CD4-positive, alpha-beta T cell (primary cell): ENCODE data around the gene LCOR. TPM values are rescaled to one million over a fixed set of nuclear protein-coding genes. Genes with fewer than 3 reads are reported as not detected.

Experiments used
- ATAC-seq: fragments of 200-7000 bp; cut with Tn5 transposase; one replicate; pipeline ENCODE4 v1.10.0; 2022; ENCODE audit warnings: mild to moderate bottlenecking; ENCODE audit not compliant: poor library complexity
- CTCF ChIA-PET: fragments of 350-600 bp; sonication (Branson Sonifier 250); formaldehyde crosslinking; loops from one replicate; lab custom pipeline; 2021; ENCODE audit warnings: antibody characterized with exemption, inconsistent platforms; lab: Charles Lee
- POLR2A ChIA-PET: fragments of 350-600 bp; sonication (Branson Sonifier 250); formaldehyde crosslinking; loops from one replicate; lab custom pipeline; 2021; ENCODE audit warnings: antibody characterized with exemption, inconsistent platforms; lab: Charles Lee
- DNase-seq, 14 experiments: peaks; one replicate each; pipeline ENCODE4 v3.0.0-alpha.2; 2013 to 2020; ENCODE audit warnings: mixed read lengths in 2 of 14
- H3K27ac ChIP-seq, 2 donors: one replicate each; pipeline versions ENCODE4 v1.5.1 to v1.7.0; 2013; ENCODE audit warnings: low read length in 2 of 2, low read depth in 1 of 2, mild to moderate bottlenecking in 1 of 2
- H3K27me3 ChIP-seq, 2 experiments: 1 replicate in 1 of 2; 2 replicates in 1 of 2; pipeline versions ENCODE4 v1.6.1 to v1.7.0; 2013; ENCODE audit warnings: low read length in 2 of 2, control low read depth in 1 of 2, mild to moderate bottlenecking in 1 of 2, moderate library complexity in 1 of 2; ENCODE audit not compliant: insufficient read depth in 2 of 2, control insufficient read depth in 1 of 2
- H3K36me3 ChIP-seq: one replicate; pipeline ENCODE4 v1.6.1; 2013; ENCODE audit warnings: low read length, control low read depth; ENCODE audit not compliant: insufficient read depth
- H3K4me1 ChIP-seq: one replicate; pipeline ENCODE4 v1.6.1; 2013; ENCODE audit warnings: low read length, control low read depth; ENCODE audit not compliant: insufficient read depth
- H3K4me3 ChIP-seq: one replicate; pipeline ENCODE4 v1.5.1; 2013; ENCODE audit warnings: mild to moderate bottlenecking, low read length, moderate library complexity
- H3K9me3 ChIP-seq, 2 experiments: 1 replicate in 1 of 2; 2 replicates in 1 of 2; pipeline versions ENCODE4 v1.6.1 to v1.7.0; 2013; ENCODE audit warnings: low read length in 2 of 2, mild to moderate bottlenecking in 2 of 2, control low read depth in 1 of 2, moderate library complexity in 1 of 2; ENCODE audit not compliant: control insufficient read depth in 1 of 2, insufficient read depth in 1 of 2
- H3K27ac Mint-ChIP-seq: one replicate; pipeline ENCODE4 v1.8.0; 2020; ENCODE audit warnings: mixed read lengths
- H3K27me3 Mint-ChIP-seq: one replicate; pipeline ENCODE4 v1.8.0; 2021; ENCODE audit warnings: mixed read lengths
- H3K36me3 Mint-ChIP-seq: one replicate; pipeline ENCODE4 v1.8.0; 2021; ENCODE audit warnings: low read depth, mixed read lengths
- H3K4me1 Mint-ChIP-seq: one replicate; pipeline ENCODE4 v1.8.0; 2021; ENCODE audit warnings: low read depth, mixed read lengths
- H3K4me3 Mint-ChIP-seq: one replicate; pipeline ENCODE4 v1.8.0; 2020; ENCODE audit warnings: mild to moderate bottlenecking, mixed read lengths
- H3K9me3 Mint-ChIP-seq: one replicate; pipeline ENCODE4 v1.8.0; 2020; ENCODE audit warnings: mixed read lengths
- intact Hi-C, 2 experiments: fragments of 100-400 bp; cut with DNase I in 1 of 2; cut with micrococcal nuclease in 1 of 2; formaldehyde crosslinking; loops; one replicate each; pipeline versions ENCODE4 v1.15.1 to v1.9.0; 2023 to 2025; cut with DNase I, micrococcal nuclease
- total RNA-seq, 174 experiments: library from RNA in 2 of 174; stranded (reverse) in 2 of 174; gene quantifications; one replicate each; pipeline ENCODE4 v1.2.3 and lab custom pipeline; 2021 to 2026
- TF ChIP-seq, protein P1 (sequence below): fragments of 200-600 bp; IDR thresholded peaks from one replicate; pipeline ENCODE4 v1.8.0; 2022; ENCODE audit warnings: antibody characterized with exemption, mild to moderate bottlenecking

The LCOR gene
- total RNA-seq, 2 experiments from 2014 or later: 46.0 to 56.0 TPM

DNA sequence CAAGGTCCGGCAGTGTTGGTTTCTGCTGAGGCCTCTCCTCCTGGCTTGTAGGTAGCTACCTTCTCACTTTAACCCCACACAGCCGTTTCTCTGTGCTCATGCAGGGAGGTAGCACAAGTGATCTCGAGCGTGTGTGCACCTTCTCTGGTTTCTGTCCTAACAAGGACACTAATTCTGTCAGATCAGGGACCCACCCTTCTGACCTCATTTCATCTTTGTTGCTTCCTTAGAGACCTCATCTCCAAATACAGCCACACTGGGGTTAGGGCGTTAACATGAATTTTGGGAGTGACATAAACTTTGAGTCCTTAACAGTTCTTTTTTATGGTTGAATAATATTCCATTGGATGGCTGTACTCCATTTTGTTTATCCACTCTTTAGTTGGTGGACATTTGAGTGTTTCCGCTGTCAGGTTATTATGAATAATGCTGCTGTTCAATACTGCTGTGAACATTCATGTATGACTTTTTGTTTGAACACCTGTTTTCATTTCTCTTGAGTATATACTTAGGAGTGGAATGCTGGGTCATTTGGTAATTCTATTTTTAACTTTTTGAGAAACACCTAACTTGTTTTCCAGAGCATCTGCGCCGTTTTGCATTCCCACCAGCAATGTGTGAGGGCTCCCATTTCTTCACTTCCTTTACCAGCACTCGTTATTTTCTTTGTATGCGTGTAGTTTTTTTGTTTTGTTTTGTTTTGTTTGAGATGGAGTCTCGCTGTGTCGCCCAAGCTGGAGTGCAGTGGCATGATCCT, 57.5 kb downstream of the LCOR start:
- H3K4me3 ChIP-seq: no peak overlapping the region
- Mint-ChIP-seq H3K27ac (no peak overlapping the region), H3K4me1 (peaks cover 44% of the 10 kb centered on the region), H3K27me3 (no peaks in the 10 kb centered on the region), H3K36me3 (peaks cover 77% of the 10 kb centered on the region), H3K4me3 (no peak overlapping the region), H3K9me3 (peaks cover 16% of the 10 kb centered on the region)
- peaks cover 9 to 11% of the 10 kb centered on the region in 2 experiments for H3K9me3 ChIP-seq
- TF ChIP-seq, protein P1, sequence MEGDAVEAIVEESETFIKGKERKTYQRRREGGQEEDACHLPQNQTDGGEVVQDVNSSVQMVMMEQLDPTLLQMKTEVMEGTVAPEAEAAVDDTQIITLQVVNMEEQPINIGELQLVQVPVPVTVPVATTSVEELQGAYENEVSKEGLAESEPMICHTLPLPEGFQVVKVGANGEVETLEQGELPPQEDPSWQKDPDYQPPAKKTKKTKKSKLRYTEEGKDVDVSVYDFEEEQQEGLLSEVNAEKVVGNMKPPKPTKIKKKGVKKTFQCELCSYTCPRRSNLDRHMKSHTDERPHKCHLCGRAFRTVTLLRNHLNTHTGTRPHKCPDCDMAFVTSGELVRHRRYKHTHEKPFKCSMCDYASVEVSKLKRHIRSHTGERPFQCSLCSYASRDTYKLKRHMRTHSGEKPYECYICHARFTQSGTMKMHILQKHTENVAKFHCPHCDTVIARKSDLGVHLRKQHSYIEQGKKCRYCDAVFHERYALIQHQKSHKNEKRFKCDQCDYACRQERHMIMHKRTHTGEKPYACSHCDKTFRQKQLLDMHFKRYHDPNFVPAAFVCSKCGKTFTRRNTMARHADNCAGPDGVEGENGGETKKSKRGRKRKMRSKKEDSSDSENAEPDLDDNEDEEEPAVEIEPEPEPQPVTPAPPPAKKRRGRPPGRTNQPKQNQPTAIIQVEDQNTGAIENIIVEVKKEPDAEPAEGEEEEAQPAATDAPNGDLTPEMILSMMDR: no peak
- H3K36me3 ChIP-seq: peaks cover 22% of the 10 kb centered on the region
- ATAC-seq (no peak), DNase-seq (no peak)
- H3K27ac ChIP-seq: no peak overlapping the region
- ChIA-PET POLR2A (no interaction called here), CTCF (no interaction called here)
- no peaks in the 10 kb centered on the region for H3K27me3 ChIP-seq
- H3K4me1 ChIP-seq: no peaks in the 10 kb centered on the region
- intact Hi-C loops: no loop called here

DNA sequence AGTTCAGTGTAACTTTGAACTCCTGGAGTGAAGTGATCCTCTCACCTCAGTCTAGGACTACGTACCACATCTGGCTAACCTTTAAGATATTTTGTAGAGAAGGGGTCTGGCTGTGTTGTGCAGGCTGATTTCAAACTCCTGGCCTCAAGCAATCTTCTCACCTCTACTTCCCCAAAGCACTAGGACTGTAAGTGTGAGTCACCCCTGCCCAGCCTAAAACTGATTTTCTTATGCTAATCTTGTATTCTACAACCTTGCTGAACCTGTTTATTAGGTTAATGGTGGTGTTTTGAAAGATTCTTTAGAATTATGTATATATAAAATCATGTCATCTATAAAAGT, 58.0 kb downstream of the LCOR start:
- peaks cover 9 to 11% of the 10 kb centered on the region in 2 experiments for H3K9me3 ChIP-seq
- H3K27ac ChIP-seq: no peak overlapping the region
- POLR2A ChIA-PET: no interaction called here
- H3K27me3 ChIP-seq: no peaks in the 10 kb centered on the region
- TF ChIP-seq, protein P1: no peak
- Mint-ChIP-seq H3K27ac (no peak overlapping the region), H3K4me3 (no peak overlapping the region), H3K36me3 (peaks cover 75% of the 10 kb centered on the region), H3K27me3 (no peaks in the 10 kb centered on the region), H3K9me3 (peaks cover 16% of the 10 kb centered on the region), H3K4me1 (peaks cover 48% of the 10 kb centered on the region)
- CTCF ChIA-PET: no interaction called here
- ATAC-seq (no peak), DNase-seq (peak in 1 of 14 experiments; percentile 17)
- H3K4me1 ChIP-seq: no peaks in the 10 kb centered on the region
- H3K4me3 ChIP-seq: no peak overlapping the region
- H3K36me3 ChIP-seq: peaks cover 22% of the 10 kb centered on the region
- intact Hi-C loops: no loop called here

DNA sequence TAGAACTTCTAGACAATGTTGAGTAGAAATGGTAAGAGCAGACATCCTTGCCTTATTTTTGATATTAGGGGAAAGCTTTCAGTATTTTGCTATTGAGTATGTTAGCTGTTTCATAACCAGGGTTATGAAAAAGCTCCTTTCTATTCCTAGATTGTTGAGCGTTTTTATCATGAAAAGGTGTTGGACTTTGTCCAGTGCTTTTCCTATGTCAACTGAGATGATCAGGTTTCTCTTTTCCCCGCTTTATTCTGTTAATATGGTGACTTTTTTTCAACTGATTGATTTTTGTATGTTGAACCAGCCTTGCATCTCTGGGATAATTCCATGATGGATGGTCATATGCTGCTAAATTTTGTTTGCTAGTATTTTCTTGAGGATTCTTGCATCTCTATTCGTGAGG, 58.5 kb downstream of the LCOR start:
- CTCF ChIA-PET: no interaction called here
- DNase-seq (no peak), ATAC-seq (no peak)
- Mint-ChIP-seq H3K36me3 (peaks cover 75% of the 10 kb centered on the region), H3K27me3 (no peaks in the 10 kb centered on the region), H3K9me3 (peaks cover 16% of the 10 kb centered on the region), H3K27ac (no peak overlapping the region), H3K4me3 (peak overlapping the region; percentile 0), H3K4me1 (peaks cover 52% of the 10 kb centered on the region)
- Histone ChIP-seq H3K36me3 (peaks cover 22% of the 10 kb centered on the region), H3K9me3 (peaks cover 9 to 11% of the 10 kb centered on the region in 2 experiments), H3K27ac (no peak overlapping the region), H3K4me3 (no peak overlapping the region), H3K27me3 (no peaks in the 10 kb centered on the region), H3K4me1 (peaks cover under 1% of the 10 kb centered on the region)
- POLR2A ChIA-PET: no interaction called here
- TF ChIP-seq, protein P1: no peak
- intact Hi-C loops: no loop called here
